ENCODE results near the gene NOL8.

NOL8 gene

GRCh38 chr9:92257327-92257726, 67.8 kb downstream of the NOL8 start:
- no peak for DNase-seq

DNA sequence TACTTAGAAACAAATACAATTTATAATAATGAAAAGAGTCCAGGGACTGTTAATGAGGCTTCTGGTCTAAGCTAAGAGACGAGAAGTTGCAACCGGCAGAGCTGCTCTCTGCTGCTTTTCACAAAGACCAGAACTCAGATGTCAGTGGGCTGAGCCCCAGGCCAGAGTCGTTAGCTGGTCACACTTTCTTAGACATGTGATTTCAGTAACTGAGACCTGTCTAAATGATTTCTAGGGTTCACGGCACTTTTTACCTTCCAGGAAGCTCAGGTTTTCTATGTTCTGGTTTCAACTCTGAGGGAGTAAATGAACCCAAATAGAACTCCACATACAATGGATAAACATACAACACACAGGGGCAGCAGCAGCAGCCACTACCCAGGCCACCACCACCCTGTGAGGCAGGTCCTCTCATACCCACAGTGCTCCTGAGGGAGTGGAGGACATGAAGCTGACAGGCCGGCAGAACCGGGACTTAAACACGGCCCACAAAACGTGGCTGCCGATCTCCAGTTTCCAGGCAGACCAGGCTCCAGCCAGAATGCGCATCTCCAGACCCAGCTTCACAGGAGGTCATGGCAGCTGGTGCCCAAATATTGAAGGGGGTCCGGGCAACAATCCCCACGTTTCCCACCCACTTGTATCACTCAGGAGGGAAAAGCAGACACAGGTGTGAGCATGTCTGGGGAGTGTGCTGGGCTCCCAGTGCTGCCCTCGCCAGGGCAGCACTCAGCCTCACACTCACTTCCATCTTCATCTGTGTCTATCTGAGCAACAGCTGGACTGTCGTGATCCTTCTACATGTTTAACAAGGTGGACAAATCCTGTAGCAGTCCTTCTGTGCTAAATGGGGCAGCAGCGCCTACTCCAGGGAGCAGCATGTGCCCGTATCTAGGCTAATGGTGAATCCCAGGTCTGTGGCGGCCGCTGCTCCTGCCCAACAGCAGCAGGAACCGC, 70.5 kb downstream of the NOL8 start:
- DNase-seq = no peak

GRCh38 chr9:92253656-92254055, 71.5 kb downstream of the NOL8 start:
- DNase-seq = no peak

DNA sequence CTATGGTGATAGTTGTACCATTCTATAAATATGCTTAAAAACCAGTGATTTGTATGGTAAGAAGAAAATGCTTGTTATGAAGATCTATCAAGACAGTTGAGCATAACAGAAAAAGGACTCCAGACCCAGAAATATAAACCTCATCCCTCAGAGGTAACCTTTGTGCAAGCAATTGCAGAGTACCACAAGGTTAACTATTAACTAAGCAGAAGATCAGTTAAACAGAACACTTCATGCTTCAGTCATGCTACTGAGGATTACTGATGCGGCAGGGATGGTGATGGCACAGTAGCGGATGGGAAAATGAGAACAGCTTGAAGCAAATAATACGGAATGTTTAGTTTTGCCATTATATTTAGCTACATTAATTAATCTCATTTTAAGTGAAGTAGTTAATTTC, 77.2 kb downstream of the NOL8 start:
- DNase-seq = no peak
